ENCODE results near the gene PMS2. TPM values are rescaled to one million over a fixed set of nuclear protein-coding genes. Genes with fewer than 3 reads are reported as not detected.

PMS2 gene
- total and polyA plus RNA-seq, 9 of the 15 experiments (the other 6 are each of a cell fraction or from before 2014, with no cell fraction given): 4.9 to 27.6 (median 16.5) TPM

DNA sequence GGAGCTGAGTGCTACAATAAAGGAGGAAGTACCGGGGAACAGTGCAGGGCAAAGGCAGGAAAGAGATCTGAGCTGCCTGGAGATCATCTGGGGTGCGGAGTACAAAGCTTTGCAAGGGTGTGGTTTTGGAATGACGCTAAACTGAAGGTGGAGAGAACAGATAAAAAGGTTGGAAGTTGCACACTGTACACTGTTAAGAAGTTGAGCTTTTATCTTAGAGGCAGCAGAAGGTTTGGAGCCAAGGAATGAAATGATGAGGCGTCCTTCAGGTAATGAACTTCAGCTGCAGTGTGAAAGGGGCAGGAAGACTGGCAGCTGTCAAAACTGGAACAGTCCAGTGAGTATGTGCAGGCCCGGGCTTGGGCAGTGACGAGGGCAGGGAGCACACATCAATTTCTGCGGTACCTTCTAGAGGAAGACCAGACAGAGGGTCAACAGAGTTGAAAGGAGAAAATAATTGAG lies 15.2 kb upstream of the PMS2 start (continued):
- TF ChIP-seq, protein P1, sequence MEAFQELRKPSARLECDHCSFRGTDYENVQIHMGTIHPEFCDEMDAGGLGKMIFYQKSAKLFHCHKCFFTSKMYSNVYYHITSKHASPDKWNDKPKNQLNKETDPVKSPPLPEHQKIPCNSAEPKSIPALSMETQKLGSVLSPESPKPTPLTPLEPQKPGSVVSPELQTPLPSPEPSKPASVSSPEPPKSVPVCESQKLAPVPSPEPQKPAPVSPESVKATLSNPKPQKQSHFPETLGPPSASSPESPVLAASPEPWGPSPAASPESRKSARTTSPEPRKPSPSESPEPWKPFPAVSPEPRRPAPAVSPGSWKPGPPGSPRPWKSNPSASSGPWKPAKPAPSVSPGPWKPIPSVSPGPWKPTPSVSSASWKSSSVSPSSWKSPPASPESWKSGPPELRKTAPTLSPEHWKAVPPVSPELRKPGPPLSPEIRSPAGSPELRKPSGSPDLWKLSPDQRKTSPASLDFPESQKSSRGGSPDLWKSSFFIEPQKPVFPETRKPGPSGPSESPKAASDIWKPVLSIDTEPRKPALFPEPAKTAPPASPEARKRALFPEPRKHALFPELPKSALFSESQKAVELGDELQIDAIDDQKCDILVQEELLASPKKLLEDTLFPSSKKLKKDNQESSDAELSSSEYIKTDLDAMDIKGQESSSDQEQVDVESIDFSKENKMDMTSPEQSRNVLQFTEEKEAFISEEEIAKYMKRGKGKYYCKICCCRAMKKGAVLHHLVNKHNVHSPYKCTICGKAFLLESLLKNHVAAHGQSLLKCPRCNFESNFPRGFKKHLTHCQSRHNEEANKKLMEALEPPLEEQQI (IDR thresholded peaks at IDR 0.05): peak; percentile 93
- TF ChIP-seq ZNF24 (IDR thresholded peaks at IDR 0.05): peak; percentile 67
- no peak for TF ChIP-seq PTBP1 (IDR thresholded peaks at IDR 0.05; ENCODE audit: low read depth, low read length)
- TF ChIP-seq, protein P2, sequence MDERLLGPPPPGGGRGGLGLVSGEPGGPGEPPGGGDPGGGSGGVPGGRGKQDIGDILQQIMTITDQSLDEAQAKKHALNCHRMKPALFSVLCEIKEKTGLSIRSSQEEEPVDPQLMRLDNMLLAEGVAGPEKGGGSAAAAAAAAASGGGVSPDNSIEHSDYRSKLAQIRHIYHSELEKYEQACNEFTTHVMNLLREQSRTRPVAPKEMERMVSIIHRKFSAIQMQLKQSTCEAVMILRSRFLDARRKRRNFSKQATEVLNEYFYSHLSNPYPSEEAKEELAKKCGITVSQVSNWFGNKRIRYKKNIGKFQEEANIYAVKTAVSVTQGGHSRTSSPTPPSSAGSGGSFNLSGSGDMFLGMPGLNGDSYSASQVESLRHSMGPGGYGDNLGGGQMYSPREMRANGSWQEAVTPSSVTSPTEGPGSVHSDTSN (CRISPR knock-in tag; IDR thresholded peaks at IDR 0.05; ENCODE audit: low read depth): peak; percentile 44; the same call in 1 of the 2 replicates
- TF ChIP-seq, protein P2 (tag; conservative IDR thresholded peaks at IDR 0.05; ENCODE audit: low read depth): peak; percentile 77
- TF ChIP-seq MIER1 (IDR thresholded peaks at IDR 0.05; ENCODE audit: low read depth): 0 out of 2 replicates have a peak, but pooled peaks have one; percentile 48
- TF ChIP-seq SIRT6 (IDR thresholded peaks at IDR 0.05; ENCODE audit: low read depth, low read length): no peak
- 0 out of 2 replicates have a peak, but pooled peaks have one; percentile 56 for TF ChIP-seq MAFG (tag; conservative IDR thresholded peaks at IDR 0.05)
- no peak for TF ChIP-seq ZBTB1 (CRISPR knock-in tag; IDR thresholded peaks at IDR 0.05; ENCODE audit: borderline replicate concordance, low read depth)
- 0 out of 2 replicates have a peak, but pooled peaks have one; percentile 30 for TF ChIP-seq SUPT5H (IDR thresholded peaks at IDR 0.05)
- TF ChIP-seq, protein P3, sequence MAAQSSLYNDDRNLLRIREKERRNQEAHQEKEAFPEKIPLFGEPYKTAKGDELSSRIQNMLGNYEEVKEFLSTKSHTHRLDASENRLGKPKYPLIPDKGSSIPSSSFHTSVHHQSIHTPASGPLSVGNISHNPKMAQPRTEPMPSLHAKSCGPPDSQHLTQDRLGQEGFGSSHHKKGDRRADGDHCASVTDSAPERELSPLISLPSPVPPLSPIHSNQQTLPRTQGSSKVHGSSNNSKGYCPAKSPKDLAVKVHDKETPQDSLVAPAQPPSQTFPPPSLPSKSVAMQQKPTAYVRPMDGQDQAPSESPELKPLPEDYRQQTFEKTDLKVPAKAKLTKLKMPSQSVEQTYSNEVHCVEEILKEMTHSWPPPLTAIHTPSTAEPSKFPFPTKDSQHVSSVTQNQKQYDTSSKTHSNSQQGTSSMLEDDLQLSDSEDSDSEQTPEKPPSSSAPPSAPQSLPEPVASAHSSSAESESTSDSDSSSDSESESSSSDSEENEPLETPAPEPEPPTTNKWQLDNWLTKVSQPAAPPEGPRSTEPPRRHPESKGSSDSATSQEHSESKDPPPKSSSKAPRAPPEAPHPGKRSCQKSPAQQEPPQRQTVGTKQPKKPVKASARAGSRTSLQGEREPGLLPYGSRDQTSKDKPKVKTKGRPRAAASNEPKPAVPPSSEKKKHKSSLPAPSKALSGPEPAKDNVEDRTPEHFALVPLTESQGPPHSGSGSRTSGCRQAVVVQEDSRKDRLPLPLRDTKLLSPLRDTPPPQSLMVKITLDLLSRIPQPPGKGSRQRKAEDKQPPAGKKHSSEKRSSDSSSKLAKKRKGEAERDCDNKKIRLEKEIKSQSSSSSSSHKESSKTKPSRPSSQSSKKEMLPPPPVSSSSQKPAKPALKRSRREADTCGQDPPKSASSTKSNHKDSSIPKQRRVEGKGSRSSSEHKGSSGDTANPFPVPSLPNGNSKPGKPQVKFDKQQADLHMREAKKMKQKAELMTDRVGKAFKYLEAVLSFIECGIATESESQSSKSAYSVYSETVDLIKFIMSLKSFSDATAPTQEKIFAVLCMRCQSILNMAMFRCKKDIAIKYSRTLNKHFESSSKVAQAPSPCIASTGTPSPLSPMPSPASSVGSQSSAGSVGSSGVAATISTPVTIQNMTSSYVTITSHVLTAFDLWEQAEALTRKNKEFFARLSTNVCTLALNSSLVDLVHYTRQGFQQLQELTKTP (IDR thresholded peaks at IDR 0.05; ENCODE audit: low read depth in 1 of 2, partially characterized antibody in 2 of 2): peak; percentile 74 to 91
- TF ChIP-seq, protein P4, sequence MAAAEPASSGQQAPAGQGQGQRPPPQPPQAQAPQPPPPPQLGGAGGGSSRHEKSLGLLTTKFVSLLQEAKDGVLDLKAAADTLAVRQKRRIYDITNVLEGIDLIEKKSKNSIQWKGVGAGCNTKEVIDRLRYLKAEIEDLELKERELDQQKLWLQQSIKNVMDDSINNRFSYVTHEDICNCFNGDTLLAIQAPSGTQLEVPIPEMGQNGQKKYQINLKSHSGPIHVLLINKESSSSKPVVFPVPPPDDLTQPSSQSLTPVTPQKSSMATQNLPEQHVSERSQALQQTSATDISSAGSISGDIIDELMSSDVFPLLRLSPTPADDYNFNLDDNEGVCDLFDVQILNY (CRISPR knock-in tag; IDR thresholded peaks at IDR 0.05): no peak
- TF ChIP-seq, protein P5, sequence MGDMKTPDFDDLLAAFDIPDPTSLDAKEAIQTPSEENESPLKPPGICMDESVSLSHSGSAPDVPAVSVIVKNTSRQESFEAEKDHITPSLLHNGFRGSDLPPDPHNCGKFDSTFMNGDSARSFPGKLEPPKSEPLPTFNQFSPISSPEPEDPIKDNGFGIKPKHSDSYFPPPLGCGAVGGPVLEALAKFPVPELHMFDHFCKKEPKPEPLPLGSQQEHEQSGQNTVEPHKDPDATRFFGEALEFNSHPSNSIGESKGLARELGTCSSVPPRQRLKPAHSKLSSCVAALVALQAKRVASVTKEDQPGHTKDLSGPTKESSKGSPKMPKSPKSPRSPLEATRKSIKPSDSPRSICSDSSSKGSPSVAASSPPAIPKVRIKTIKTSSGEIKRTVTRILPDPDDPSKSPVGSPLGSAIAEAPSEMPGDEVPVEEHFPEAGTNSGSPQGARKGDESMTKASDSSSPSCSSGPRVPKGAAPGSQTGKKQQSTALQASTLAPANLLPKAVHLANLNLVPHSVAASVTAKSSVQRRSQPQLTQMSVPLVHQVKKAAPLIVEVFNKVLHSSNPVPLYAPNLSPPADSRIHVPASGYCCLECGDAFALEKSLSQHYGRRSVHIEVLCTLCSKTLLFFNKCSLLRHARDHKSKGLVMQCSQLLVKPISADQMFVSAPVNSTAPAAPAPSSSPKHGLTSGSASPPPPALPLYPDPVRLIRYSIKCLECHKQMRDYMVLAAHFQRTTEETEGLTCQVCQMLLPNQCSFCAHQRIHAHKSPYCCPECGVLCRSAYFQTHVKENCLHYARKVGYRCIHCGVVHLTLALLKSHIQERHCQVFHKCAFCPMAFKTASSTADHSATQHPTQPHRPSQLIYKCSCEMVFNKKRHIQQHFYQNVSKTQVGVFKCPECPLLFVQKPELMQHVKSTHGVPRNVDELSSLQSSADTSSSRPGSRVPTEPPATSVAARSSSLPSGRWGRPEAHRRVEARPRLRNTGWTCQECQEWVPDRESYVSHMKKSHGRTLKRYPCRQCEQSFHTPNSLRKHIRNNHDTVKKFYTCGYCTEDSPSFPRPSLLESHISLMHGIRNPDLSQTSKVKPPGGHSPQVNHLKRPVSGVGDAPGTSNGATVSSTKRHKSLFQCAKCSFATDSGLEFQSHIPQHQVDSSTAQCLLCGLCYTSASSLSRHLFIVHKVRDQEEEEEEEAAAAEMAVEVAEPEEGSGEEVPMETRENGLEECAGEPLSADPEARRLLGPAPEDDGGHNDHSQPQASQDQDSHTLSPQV (IDR thresholded peaks at IDR 0.05): peak; percentile 72; the same call in 1 of the 2 replicates
